H9 (cell line): ENCODE data around the gene SFXN2. TPM values are rescaled to one million over a fixed set of nuclear protein-coding genes. Genes with fewer than 3 reads are reported as not detected.

Experiments
- DNase-seq: peaks from one replicate; pipeline ENCODE4 v3.0.0-alpha.2; 2017
- H2AFZ ChIP-seq: one replicate; pipeline ENCODE4 v1.6.1; 2013; ENCODE audit warnings: mild to moderate bottlenecking, low read length, control low read depth, moderate library complexity
- H2AK5ac ChIP-seq: 2 replicates; pipeline ENCODE4 v1.6.1; 2013; ENCODE audit warnings: low read length, control low read depth, mixed read lengths; ENCODE audit not compliant: insufficient read length
- H2BK120ac ChIP-seq: one replicate; pipeline ENCODE4 v1.6.1; 2013; ENCODE audit warnings: low read depth, mild to moderate bottlenecking, low read length, control low read depth, inconsistent platforms; ENCODE audit not compliant: poor library complexity, severe bottlenecking
- H2BK12ac ChIP-seq: 2 replicates; pipeline ENCODE4 v1.6.1; 2013; ENCODE audit warnings: low read length, control low read depth, mixed read lengths, low read depth; ENCODE audit not compliant: insufficient read length
- H2BK15ac ChIP-seq: 2 replicates; pipeline ENCODE4 v1.6.1; 2013; ENCODE audit warnings: low read depth, low read length, control low read depth
- H2BK20ac ChIP-seq: one replicate; pipeline ENCODE4 v1.6.1; 2013; ENCODE audit warnings: low read depth, mild to moderate bottlenecking, low read length, control low read depth, inconsistent platforms; ENCODE audit not compliant: poor library complexity, severe bottlenecking
- H2BK5ac ChIP-seq: 2 replicates; pipeline ENCODE4 v1.6.1; 2013; ENCODE audit warnings: low read length, control low read depth, mixed read lengths; ENCODE audit not compliant: insufficient read length
- H3K14ac ChIP-seq: 2 replicates; pipeline ENCODE4 v1.6.1; 2013; ENCODE audit warnings: low read length, control low read depth; ENCODE audit not compliant: insufficient read depth
- H3K18ac ChIP-seq: 2 replicates; pipeline ENCODE4 v1.6.1; 2013; ENCODE audit warnings: low read depth, mild to moderate bottlenecking, mixed read lengths, low read length, control low read depth; ENCODE audit not compliant: insufficient read length
- H3K23ac ChIP-seq: 2 replicates; pipeline ENCODE4 v1.6.1; 2013; ENCODE audit warnings: low read length, control low read depth, mixed read lengths, low read depth; ENCODE audit not compliant: insufficient read length
- H3K23me2 ChIP-seq: 2 replicates; pipeline ENCODE4 v1.6.1; 2013; ENCODE audit warnings: low read depth, mild to moderate bottlenecking, mixed read lengths, low read length, control low read depth; ENCODE audit not compliant: insufficient read length, poor library complexity, severe bottlenecking
- H3K27ac ChIP-seq: 2 replicates; pipeline ENCODE4 v1.5.1; 2013; ENCODE audit warnings: low read length, control low read depth, mixed read lengths, low read depth; ENCODE audit not compliant: insufficient read length
- H3K27me3 ChIP-seq: 2 replicates; pipeline ENCODE4 v1.6.1; 2013; ENCODE audit warnings: low read length, control low read depth, inconsistent platforms; ENCODE audit not compliant: insufficient read depth
- H3K4ac ChIP-seq: 2 replicates; pipeline ENCODE4 v1.6.1; 2013; ENCODE audit warnings: low read depth, mild to moderate bottlenecking, control low read depth, inconsistent platforms, low read length, moderate library complexity
- H3K4me1 ChIP-seq: 2 replicates; pipeline ENCODE4 v1.6.1; 2013; ENCODE audit warnings: low read length, control low read depth, inconsistent platforms; ENCODE audit not compliant: insufficient read depth
- H3K4me2 ChIP-seq: 2 replicates; pipeline ENCODE4 v1.6.1; 2013; ENCODE audit warnings: low read length, control low read depth, mixed read lengths; ENCODE audit not compliant: insufficient read length, insufficient read depth
- H3K56ac ChIP-seq: 2 replicates; pipeline ENCODE4 v1.6.1; 2013; ENCODE audit warnings: low read depth, mild to moderate bottlenecking, mixed read lengths, low read length, control low read depth; ENCODE audit not compliant: insufficient read length
- H3K79me1 ChIP-seq: 2 replicates; pipeline ENCODE4 v1.6.1; 2013; ENCODE audit warnings: low read depth, mild to moderate bottlenecking, moderate library complexity, low read length, control low read depth, inconsistent platforms; ENCODE audit not compliant: insufficient read depth, poor library complexity, severe bottlenecking
- H3K79me2 ChIP-seq: 2 replicates; pipeline ENCODE4 v1.6.1; 2013; ENCODE audit warnings: low read length, control low read depth, inconsistent platforms; ENCODE audit not compliant: insufficient read depth
- H3K9ac ChIP-seq: 2 replicates; pipeline ENCODE4 v1.6.1; 2013; ENCODE audit warnings: low read length, control low read depth, mixed read lengths; ENCODE audit not compliant: insufficient read length; ENCODE audit errors: extremely low read depth
- H3K9me3 ChIP-seq: one replicate; pipeline ENCODE4 v1.6.1; 2013; ENCODE audit warnings: low read depth, low read length, inconsistent platforms; ENCODE audit not compliant: control insufficient read depth
- H3T11ph ChIP-seq: one replicate; pipeline ENCODE4 v1.6.1; 2013; ENCODE audit warnings: mild to moderate bottlenecking, low read length, control low read depth, inconsistent platforms
- H4K20me1 ChIP-seq: one replicate; pipeline ENCODE4 v1.6.1; 2013; ENCODE audit not compliant: control insufficient read depth, insufficient read length, insufficient read depth
- H4K5ac ChIP-seq: 2 replicates; pipeline ENCODE4 v1.6.1; 2013; ENCODE audit warnings: low read depth, mild to moderate bottlenecking, mixed read lengths, low read length, control low read depth; ENCODE audit not compliant: insufficient read length
- H4K8ac ChIP-seq: replicated peaks from 2 replicates; pipeline ENCODE4 v1.6.1; 2013; ENCODE audit warnings: low read length, control low read depth, mixed read lengths, low read depth; ENCODE audit not compliant: insufficient read length
- H4K91ac ChIP-seq: 2 replicates; pipeline ENCODE4 v1.6.1; 2013; ENCODE audit warnings: low read depth, mild to moderate bottlenecking, moderate library complexity, mixed read lengths, low read length, control low read depth; ENCODE audit not compliant: insufficient read length
- H3K27ac Mint-ChIP-seq, 3 experiments: 2 replicates in 2 of 3; 3 replicates in 1 of 3; pipeline ENCODE4 v1.8.0; 2020 to 2021; ENCODE audit warnings: mixed read lengths in 3 of 3, mild to moderate bottlenecking in 1 of 3, moderate library complexity in 1 of 3
- H3K27me3 Mint-ChIP-seq: 2 replicates; pipeline ENCODE4 v1.8.0; 2021; ENCODE audit warnings: low read depth, mild to moderate bottlenecking, moderate library complexity, mixed read lengths
- H3K36me3 Mint-ChIP-seq, 3 experiments: 2 replicates in 2 of 3; 3 replicates in 1 of 3; pipeline ENCODE4 v1.8.0; 2020 to 2021; ENCODE audit warnings: low read depth in 3 of 3, mixed read lengths in 3 of 3; ENCODE audit not compliant: insufficient read depth in 1 of 3
- H3K4me1 Mint-ChIP-seq, 2 experiments: 2 replicates each; pipeline ENCODE4 v1.8.0; 2020; ENCODE audit warnings: mixed read lengths in 2 of 2
- H3K4me3 Mint-ChIP-seq, 2 experiments: 2 replicates in 1 of 2; 3 replicates in 1 of 2; pipeline ENCODE4 v1.8.0; 2020 to 2021; ENCODE audit warnings: mild to moderate bottlenecking in 2 of 2, mixed read lengths in 2 of 2, moderate library complexity in 1 of 2
- H3K9me3 Mint-ChIP-seq, 2 experiments: 2 replicates in 1 of 2; 3 replicates in 1 of 2; pipeline ENCODE4 v1.8.0; 2020; ENCODE audit warnings: mild to moderate bottlenecking in 2 of 2, mixed read lengths in 2 of 2, moderate library complexity in 1 of 2
- WGBS: extraction: QIAGEN DNeasy Blood & Tissue Kit; methylation state at CpG from one replicate; pipeline ENCODE4 v1.1.7; 2013; ENCODE audit warnings: missing lambda C conversion rate, low lambda C conversion rate, mixed read lengths; ENCODE audit not compliant: insufficient read length; ENCODE audit errors: extremely low coverage; 5-methylcytosine and 5-hydroxymethylcytosine counted together
- total RNA-seq: library from RNA; stranded (reverse); gene quantifications from 2 replicates; pipeline ENCODE4 v1.2.1, GENCODE V29; 2021
- TF ChIP-seq, protein P1 (sequence below): fragments of 200-600 bp; sonication (generic); conservative IDR thresholded peaks from 3 replicates; pipeline ENCODE4 v1.8.0; 2021; ENCODE audit warnings: antibody characterized with exemption, mild to moderate bottlenecking

Gene SFXN2
- total RNA-seq, 1 experiment from 2014 or later, result 34.7 TPM

DNA sequence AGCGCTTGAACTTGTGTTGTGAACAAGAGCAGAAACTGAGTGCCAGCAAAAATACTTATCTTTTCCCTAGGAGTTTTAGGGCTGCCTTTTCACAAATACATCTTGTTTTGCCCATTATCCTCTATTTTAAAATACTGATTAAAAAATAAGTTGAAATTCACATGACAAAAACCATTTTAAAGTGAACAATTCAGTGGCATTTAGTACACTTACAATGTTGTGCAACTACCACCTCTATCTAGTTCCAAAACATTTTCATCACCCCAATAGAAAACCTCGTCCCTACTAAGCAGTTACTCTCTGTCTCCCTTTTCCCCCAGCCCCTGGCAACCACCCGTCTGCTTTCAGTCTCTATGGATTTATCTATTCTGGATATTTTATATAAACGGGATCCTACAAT is 30.7 kb downstream of the SFXN2 start:
- no peak overlapping the region for H3K27ac ChIP-seq

More for the DNA sequence above, 30.7 kb downstream of the SFXN2 start:
- peaks cover 4% of the 10 kb centered on the region; the same call in 1 of the 2 replicates for H3K4me1 ChIP-seq
- no peak overlapping the region for H3K4me2 ChIP-seq
- no peak overlapping the region for H2BK20ac ChIP-seq
- no peak overlapping the region for H2AK5ac ChIP-seq
- H2BK15ac ChIP-seq, result no peak overlapping the region
- no peak overlapping the region for H4K8ac ChIP-seq
- no peak overlapping the region for H3T11ph ChIP-seq
- H3K18ac ChIP-seq, result no peak overlapping the region
- Mint-ChIP-seq H3K27me3 (peaks cover 2% of the 10 kb centered on the region), H3K4me1 (peaks cover 26 to 31% of the 10 kb centered on the region in 2 experiments), H3K36me3 (peaks cover 0 to 2% (median 0%) of the 10 kb centered on the region in 3 experiments; a peak in 2 of 7 replicates), H3K9me3 (peaks cover 0 to 3% of the 10 kb centered on the region in 2 experiments; a peak in 1 of 5 replicates), H3K27ac (no peak overlapping the region), H3K4me3 (peak overlapping the region; percentile 91 to 92)
- H3K79me2 ChIP-seq, result no peaks in the 10 kb centered on the region; the same call in 1 of the 2 replicates
- no CpG with 5 or more reads among the region's 4 CpGs for WGBS
- no peak overlapping the region for H3K23ac ChIP-seq
- no peak overlapping the region for H3K9ac ChIP-seq
- H3K4ac ChIP-seq, result no peak overlapping the region
- no peaks in the 10 kb centered on the region for H4K20me1 ChIP-seq
- no peak overlapping the region for H3K14ac ChIP-seq
- TF ChIP-seq, protein P1, sequence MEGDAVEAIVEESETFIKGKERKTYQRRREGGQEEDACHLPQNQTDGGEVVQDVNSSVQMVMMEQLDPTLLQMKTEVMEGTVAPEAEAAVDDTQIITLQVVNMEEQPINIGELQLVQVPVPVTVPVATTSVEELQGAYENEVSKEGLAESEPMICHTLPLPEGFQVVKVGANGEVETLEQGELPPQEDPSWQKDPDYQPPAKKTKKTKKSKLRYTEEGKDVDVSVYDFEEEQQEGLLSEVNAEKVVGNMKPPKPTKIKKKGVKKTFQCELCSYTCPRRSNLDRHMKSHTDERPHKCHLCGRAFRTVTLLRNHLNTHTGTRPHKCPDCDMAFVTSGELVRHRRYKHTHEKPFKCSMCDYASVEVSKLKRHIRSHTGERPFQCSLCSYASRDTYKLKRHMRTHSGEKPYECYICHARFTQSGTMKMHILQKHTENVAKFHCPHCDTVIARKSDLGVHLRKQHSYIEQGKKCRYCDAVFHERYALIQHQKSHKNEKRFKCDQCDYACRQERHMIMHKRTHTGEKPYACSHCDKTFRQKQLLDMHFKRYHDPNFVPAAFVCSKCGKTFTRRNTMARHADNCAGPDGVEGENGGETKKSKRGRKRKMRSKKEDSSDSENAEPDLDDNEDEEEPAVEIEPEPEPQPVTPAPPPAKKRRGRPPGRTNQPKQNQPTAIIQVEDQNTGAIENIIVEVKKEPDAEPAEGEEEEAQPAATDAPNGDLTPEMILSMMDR, result no peak
- H3K9me3 ChIP-seq, result no peaks in the 10 kb centered on the region
- no peaks in the 10 kb centered on the region for H3K27me3 ChIP-seq
- no peak overlapping the region for H2BK5ac ChIP-seq
- no peak overlapping the region for H4K91ac ChIP-seq
- H3K79me1 ChIP-seq, result no peaks in the 10 kb centered on the region
- no peak overlapping the region for H3K56ac ChIP-seq
- H2AFZ ChIP-seq, result no peak overlapping the region
- H3K23me2 ChIP-seq, result peaks cover 10% of the 10 kb centered on the region
- H2BK12ac ChIP-seq, result no peak overlapping the region
- no peak overlapping the region for H2BK120ac ChIP-seq
- H4K5ac ChIP-seq, result no peak overlapping the region
- DNase-seq, result no peak
